GM12865 (cell line): ENCODE data around the gene MMP24.

Source experiments
- DNase-seq: peaks from one replicate; pipeline ENCODE4 v3.0.0; 2010; ENCODE audit warnings: low read depth
- H3K4me3 ChIP-seq: 2 replicates; pipeline ENCODE4 v1.5.1; 2011; ENCODE audit warnings: mild to moderate bottlenecking, low read depth, low read length, control low read depth
- CTCF ChIP-seq: IDR thresholded peaks from 2 replicates; pipeline ENCODE4 v1.5.1; 2011; ENCODE audit warnings: low read length, control low read depth, low read depth, inconsistent platforms; ENCODE audit not compliant: insufficient read depth; ENCODE audit errors: missing control alignments

Gene MMP24

GRCh38 chr20:35297155-35297554 is 70.7 kb downstream of the MMP24 start:
- DNase-seq, result no peak
- no peak for TF ChIP-seq CTCF
- no peak overlapping the region for H3K4me3 ChIP-seq

GRCh38 chr20:35297740-35298139 is 71.2 kb downstream of the MMP24 start:
- no peak overlapping the region for H3K4me3 ChIP-seq
- DNase-seq, result no peak
- no peak for TF ChIP-seq CTCF

GRCh38 chr20:35298264-35298663 is 71.8 kb downstream of the MMP24 start:
- TF ChIP-seq CTCF, result no peak
- DNase-seq, result no peak
- H3K4me3 ChIP-seq, result no peak overlapping the region

GRCh38 chr20:35299780-35300179 is 73.3 kb downstream of the MMP24 start:
- H3K4me3 ChIP-seq, result no peak overlapping the region
- no peak for TF ChIP-seq CTCF
- no peak for DNase-seq

GRCh38 chr20:35300469-35301262 is 74.2 kb downstream of the MMP24 start:
- no peak for DNase-seq
- TF ChIP-seq CTCF, result no peak
- H3K4me3 ChIP-seq, result no peak overlapping the region

GRCh38 chr20:35301426-35301825 is 74.9 kb downstream of the MMP24 start:
- H3K4me3 ChIP-seq, result no peak overlapping the region
- DNase-seq, result no peak
- TF ChIP-seq CTCF, result no peak

GRCh38 chr20:35302421-35303335 is 76.2 kb downstream of the MMP24 start:
- H3K4me3 ChIP-seq, result no peak overlapping the region
- no peak for DNase-seq
- TF ChIP-seq CTCF, result no peak
